Activated T-helper 9 cell treated with anti-CD3 and anti-CD28 coated beads, Interleukin-2, amount 50 U/mL, for 16 hours (primary cell): ENCODE data around the gene ENTPD3.

Source experiments
- DNase-seq: peaks from one replicate; pipeline ENCODE4 v3.0.0-alpha.2; 2020; ENCODE audit warnings: low read depth

Gene ENTPD3, protein sequence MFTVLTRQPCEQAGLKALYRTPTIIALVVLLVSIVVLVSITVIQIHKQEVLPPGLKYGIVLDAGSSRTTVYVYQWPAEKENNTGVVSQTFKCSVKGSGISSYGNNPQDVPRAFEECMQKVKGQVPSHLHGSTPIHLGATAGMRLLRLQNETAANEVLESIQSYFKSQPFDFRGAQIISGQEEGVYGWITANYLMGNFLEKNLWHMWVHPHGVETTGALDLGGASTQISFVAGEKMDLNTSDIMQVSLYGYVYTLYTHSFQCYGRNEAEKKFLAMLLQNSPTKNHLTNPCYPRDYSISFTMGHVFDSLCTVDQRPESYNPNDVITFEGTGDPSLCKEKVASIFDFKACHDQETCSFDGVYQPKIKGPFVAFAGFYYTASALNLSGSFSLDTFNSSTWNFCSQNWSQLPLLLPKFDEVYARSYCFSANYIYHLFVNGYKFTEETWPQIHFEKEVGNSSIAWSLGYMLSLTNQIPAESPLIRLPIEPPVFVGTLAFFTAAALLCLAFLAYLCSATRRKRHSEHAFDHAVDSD

DNA sequence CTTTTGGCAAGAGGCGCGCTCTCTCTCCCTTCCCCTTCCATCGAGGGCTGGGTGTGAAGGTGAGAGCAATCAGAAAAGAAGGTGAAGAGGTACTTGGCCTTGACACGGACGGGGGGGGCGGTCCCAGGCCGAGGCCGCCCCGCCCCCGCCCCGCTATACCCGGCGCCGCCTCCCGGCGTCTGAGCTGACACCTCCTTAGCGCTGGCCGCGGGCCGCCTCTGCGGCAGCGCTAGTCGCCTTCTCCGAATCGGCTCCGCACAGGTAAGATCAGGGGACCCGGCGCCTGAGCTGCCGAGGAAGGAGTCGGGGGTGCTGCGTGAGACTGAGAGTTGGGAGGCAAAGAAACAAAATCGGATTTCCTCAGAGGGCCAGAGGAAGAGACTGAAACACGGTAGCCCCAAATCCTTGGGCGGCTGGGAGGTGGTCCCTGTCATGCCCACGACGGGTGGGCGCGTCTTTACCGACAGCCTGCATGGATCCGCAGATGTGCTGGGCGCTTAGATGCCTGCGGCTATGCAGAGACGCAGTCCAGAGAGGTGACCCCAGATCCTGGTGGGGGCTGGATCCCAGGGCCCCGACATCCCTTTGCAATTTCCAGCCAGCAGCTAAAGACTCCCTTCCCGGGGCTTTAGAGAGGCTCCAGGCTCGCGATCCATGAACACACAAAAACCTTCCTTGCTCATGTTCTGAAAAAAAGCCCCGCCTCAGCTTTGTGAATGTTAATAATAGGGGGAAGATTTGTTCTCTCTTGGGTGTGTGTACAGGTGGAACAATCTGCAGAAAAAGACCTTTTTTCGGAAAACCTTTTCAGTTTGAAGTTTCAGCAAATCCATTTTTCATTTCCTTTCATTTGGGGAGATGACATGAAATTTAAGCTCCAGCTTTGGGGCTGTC lies at the start of gene ENTPD3:
ENTPD3 (plus strand) TSS at position 184 of the 894 bp plus-strand sequence. CDS start 874 bp downstream, outside the sequence.
- DNase-seq, result peak; percentile 12

DNA sequence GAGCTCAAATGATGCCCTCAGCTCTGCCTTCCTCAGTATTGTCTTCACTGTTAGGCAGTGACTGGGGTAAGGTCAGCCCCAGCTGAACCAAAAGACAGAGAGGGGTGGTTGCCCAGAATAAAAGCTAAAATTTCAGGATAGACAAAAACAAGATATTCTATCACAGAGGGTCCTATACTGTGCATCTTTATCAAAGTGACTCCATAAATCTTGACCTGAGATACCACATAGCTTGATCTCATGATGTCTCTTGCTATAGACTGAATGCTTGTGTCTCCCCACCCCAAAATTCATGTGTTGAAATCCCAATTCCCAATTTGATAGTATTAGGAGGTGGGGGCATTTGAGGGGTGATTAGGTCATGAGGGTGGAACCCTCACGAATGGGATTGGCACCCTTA lies 47.1 kb upstream of the ENTPD3 start:
- no peak for DNase-seq

DNA sequence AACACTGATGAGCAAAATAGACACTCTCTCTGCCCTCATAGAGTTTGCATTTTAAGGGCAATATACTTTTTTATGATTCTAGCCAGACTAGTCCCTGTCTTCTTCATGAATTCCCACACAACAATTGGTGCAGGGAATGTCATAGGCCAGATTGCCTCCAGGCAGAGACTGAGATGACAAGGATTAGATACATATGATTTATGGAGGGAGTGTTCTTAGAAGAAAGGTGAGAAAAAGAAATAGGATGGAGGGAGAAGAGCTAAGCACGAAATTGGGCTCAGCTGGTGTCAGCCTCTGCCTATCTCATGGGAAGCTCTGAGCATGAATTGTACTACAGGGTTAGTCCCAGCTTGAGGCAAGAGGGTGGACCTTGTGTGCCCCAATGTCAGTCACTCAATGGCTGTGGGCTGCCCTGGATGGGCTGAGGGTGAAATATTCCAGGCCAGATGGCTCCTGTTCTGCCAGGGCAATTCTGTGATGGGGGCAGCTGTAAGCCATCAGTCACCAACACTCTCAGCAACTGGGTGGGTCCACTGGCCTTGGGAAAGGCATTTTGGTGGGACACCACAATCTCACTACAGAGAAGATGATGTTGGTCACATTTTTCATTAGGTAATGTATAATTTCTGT lies 46.3 kb upstream of the ENTPD3 start:
- no peak for DNase-seq

DNA sequence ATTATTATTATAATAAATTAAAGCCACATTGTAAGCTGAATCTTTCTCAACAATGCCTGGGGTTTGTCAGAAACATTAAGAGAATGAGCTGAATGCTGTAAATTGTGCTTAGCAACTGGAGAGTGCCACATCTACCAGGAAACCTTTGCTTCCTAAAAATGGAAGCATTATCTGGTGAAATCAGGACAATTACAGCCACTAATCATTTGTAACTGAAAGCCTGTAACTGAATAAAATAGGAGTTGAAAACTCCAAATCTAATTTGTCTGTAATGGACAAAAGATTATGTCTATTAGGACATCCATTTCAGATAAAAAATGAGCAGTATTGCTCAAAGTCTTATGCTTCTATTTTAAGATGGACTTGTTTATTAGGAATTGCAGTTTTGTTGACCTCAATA lies 45.3 kb upstream of the ENTPD3 start:
- DNase-seq, result no peak

DNA sequence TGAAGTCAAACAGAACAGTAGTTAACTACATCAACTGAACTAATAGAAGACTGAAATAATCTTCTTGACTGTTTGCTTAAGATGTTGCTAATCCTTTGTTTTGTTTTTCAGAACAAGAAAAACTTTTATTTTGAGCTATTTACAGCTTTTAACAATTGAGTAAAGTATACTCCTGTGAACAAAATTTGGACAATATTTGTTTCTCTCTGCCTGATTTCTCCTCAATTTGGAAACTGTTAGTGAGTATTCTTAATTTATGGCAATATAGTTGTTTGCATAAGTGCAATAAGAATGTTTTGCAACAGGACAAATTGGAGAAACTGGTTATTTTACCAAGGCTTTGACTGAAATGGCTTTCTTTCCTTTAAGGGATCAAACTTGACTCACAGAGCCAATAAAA lies 36.5 kb upstream of the ENTPD3 start:
- no peak for DNase-seq

DNA sequence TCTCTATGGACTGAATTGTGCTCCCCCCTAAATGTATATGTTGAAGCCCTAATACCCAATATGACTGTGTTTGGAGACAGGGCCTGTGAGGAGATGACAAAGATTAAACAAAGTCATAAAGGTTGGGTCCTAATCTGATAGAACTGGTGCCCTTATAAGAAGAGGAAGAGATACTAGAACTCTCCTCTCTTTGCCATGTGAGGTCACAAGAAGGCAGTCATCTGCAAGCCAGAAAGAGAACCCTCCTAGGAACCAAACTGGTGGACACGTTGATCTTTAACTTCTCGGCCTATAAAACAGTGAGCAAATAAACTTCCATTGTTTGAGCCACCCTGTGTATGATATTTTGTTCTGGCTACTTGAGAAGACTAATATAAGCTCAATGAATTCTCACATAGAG lies 31.6 kb upstream of the ENTPD3 start:
- no peak for DNase-seq

DNA sequence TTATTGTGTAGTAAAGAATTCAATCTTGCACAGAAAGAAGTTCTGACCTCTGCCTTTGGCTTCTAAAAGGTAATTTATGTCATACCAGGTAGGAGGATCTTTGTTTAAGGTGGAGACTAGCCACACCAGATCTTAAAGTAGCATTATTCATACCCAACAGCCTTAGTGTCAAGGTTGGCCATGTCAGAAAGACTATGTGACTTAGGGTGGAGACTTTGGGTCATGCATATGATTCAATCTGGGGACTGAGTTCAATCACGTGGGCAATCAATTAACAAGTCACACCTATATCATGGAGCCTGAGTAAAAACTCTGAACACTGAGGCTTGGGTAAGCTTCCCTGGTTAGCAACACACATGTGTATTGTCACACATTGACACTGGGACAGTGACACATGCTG lies 28.5 kb upstream of the ENTPD3 start:
- no peak for DNase-seq

DNA sequence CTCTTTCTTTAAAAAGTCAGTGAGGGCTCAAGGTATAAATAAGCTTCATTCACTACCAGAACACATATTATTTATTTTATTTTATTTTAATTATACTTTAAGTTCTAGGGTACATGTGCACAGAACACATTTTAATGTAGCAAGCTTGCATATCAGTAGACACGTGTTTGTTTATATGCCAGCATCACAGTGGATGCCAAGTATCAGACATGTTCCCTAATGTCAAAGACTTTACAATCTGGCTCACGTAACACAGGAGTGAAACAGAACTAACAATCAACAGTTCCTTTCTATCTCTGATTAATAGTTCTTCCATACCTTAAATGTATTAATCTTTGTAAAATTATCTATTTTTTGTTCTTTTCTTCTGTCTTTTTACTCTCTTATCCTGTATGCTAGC lies 23.3 kb upstream of the ENTPD3 start:
- no peak for DNase-seq

DNA sequence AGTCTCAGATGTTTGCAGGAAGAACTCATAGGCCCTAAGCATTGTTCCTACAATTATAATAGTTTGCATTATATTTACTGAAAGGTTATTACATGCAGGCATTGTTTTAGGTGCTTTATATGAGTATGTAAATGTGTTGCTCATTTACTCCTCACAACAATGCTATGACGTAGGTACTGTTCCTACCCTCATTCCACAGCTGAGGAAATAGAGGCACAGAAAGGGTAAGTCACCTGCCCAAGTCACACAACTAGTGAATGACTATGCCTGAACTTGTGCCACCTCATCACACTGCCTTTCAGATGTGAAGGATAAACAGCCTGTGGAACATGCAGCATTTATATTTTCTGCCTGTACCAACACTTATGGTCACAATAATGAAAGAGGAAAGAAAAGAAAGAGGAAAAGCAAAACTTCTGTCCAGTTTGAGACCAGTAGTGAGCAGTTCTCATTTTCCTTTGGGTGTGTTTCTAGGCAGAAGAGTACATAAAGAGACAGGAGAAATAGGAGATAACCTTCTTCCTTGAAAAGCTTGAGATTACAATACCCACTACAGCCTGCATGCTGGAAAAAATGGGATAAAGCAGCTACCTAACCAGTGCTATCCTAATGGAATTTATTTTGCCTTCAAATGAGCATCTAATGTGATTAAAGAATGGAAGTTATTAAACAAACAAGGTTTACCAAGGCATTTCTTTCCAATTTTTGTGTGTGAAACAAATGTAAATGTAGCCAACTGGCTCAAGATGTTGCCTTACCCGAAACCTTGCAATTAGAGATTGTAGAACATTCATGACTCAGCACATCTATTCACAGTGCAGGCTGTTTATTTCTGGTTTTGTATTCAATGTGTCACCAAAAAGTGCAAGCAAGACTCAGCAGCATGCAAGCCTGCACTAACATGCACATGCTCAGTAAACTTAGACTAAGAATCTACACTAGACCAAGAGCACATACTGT lies 20.5 kb upstream of the ENTPD3 start:
- no peak for DNase-seq

DNA sequence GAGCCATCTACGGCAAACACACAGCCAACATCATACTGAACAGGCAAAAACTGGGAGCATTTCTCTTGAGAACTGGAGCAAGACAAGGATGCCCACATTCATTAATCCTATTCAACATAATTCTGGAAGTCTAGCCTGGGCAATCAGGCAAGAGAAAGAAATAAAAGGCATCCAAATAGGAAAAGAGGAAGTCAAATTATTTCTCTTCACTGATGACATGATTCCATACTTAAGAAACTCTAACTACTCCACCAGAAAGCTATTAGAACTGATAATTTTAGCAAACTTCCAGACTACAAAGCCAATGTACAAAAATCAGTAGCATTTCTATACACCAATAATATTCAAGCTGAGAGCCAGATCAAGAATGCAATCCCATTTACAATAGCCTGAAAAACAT lies 17.3 kb upstream of the ENTPD3 start:
- DNase-seq, result no peak

DNA sequence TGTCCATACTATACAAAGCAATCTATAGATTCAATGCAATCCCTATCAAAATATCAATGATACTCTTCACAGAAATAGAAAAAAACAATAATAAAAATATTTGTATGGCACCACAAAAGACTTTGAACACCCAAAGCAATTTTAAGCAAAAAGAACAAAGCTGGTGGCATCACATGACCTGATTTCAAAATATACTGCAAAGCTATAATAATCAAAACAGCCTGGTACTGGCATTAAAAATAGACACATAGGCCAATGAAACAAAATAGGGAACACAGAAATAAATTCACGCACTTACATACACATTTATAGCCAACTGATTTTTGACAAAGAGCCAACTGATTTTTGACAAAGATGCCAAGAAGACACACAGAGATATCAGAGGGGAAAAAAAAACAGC lies 9.2 kb upstream of the ENTPD3 start:
- no peak for DNase-seq

DNA sequence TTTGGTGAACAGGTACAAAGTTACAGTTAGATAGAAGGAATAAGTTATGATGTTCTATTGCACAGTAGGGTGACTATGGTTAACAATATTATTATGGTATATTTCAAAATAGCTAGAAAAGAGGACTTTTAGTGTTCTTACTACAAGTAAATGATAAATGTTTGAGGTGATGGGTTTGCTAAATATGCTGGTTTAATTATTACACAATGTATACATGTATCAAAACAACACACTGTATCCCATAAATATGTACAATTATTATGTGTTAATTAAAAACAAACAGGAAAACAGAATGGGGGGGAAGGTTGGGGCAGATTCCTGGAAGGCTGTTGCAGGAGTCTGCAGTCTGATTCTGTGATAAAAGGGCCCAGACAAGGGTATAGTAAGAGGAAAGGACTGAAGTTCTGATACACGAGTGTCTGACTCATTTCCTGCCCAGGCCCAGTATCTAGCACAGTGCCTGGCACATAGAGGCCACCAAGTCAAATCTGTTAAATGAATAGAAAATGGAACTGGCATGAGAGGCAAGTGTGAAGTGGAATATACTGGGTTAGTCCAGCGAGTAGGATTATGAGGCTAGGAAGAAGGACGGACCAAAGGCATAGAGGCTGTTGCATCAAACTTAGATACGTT lies 7.2 kb upstream of the ENTPD3 start:
- no peak for DNase-seq

DNA sequence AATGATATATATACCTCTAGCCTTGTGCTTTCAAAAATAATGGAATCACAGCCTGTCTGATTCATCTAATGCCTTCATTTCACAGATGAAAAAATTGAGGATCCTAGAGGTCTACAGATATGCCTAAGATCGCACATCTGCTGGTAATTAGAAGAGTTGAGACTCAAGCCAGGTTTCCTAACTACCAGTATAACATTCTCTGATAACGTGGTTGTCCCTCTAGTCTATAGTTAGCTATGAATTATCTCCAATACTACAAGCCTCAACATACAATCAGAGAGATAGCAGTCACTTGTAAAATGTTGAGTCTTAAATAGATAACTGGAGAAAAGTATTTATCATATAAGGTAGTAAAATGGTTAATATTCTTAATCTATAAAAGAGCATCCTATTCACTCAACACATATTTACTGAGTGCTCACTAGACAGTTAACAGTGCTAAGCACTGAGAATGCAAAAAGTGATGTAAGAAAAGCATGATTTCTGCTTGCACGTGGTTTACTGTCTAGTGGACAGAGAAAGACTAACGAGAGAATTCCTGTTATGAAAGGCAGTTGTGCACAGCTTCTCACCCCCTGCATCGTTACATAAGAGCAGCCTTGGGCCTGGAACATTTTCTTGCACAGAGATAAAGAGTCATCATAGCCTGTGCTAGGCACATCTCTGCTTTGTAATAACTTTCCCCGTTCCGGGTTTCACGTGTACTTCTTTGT lies 4.9 kb upstream of the ENTPD3 start:
- no peak for DNase-seq

DNA sequence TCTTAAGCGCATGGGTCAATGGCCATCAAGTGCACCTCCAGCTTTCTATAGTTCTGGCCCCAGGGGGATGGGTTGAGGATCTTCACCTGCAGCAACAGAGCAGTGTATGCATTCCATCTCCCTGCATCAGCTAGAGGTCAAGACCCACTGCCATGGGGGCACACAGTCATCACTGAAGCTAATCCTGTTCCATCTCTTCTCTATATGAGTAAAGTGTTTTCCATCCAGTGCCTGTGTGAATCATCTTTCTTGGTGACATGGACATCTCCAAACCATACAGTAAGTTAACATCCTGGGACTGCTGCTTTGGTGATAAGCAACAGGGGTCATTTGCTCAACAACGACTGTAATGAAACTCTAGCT lies 4.4 kb upstream of the ENTPD3 start:
- no peak for DNase-seq

DNA sequence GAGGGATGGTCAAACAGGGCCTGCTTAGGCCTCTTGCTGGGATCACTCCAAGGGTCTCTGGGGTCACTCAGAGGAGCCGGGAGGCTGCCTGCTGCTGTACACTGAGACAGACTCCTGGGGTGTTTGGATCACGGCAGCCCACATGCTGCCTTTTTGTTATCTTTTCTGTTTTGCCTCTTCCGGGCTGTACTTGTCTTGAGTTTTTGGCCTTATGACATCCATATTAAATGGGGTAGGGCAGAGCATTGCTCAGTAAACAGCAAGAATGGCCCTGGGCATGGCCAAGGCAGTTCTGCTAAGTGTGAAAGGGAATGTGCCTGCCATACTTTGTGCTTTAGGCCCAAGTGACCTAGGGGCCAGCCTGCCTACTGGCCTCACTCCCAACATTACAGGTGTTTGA lies 771 bp upstream of the ENTPD3 start:
- DNase-seq, result no peak

DNA sequence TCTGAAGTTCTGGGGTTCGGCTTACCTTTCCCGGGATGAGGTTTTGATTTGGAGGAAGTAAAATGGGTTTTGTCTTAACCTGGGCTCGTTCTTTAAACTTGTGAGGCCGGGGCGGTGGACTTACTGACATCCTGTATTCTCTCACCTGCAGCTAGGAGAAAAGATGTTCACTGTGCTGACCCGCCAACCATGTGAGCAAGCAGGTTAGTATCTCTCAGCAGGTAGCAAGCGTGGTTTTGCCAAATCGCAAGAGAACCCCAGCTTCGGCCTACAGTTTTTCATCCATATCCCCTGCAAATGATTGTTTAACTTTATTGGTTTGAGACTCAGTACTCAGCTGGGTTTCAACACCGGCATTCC lies 891 bp downstream of the ENTPD3 start:
- DNase-seq, result no peak

DNA sequence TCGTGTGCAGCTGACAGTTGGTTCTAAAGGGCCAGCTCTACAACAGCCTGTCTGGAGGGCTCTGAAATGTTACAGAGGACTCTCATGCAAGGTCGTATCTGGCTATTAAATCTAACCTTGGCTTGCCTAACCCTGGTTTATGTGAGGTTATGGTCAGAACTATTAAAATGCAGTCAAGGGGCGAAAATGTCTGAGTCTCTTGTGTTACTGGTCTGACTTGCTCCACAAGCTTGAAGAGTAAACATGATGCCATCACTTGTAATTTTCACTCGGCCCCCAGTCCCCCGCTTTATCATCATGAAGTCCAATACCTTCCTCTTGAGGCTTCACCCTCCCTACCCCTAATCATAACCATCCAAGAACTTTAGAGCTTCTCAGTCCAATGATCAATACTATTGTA lies 9.4 kb downstream of the ENTPD3 start:
- no peak for DNase-seq

DNA sequence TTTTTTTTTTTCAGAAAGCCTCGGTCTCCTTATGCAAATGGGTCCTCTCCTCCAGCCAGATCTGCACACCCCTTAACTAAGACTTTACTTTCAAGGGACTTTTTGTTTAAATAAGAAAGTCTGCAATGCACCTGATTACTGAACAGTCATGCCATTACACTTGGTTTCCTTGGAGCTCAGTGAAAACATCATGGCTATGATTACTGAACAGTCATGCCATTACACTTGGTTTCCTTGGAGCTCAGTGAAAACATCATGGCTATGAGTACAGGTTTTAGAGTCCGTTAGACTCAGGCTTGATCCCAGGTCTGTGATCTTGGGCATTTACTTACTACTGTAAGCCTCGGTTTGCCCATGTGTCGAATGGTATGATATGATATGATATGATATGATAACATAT lies 10.1 kb downstream of the ENTPD3 start:
- DNase-seq, result no peak

DNA sequence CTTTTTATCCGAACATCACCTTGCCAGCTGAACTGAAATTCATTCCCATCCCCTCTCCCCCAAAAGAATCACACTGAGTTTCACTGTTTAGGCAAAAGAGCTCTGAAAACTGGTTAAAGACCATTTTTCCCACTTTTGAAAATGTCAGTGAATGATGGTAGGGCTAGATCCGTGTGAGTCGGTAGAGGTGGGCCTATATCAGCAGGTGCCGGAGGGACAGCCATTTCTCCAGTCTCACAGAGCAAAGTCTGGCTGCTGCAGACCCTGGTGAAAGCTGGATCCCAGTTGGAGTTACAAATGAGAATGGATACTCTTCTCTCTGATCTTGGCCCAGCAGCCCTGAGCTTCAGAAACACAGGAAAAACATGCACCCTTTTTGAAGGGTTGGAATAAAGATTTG lies 10.9 kb downstream of the ENTPD3 start:
- DNase-seq, result no peak

DNA sequence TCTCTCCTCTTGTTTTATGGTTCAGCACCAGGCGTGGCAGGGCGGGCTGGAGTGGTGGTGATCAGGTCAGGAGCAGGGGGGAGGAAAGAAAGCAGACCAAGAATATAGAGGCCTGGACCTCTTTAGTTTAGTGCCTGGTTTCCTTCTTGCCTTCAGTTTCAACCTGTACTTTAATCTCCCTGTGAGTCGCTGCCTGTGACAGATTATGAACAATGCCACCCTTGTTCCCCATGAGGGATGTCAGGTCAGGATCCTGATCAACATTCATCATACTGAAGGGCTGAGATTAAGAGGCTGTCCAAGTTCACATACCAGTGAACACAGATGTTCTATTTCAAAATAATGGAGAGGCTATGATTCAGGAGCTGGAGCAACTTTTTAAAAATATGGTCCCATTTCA lies 11.4 kb downstream of the ENTPD3 start:
- no peak for DNase-seq
